IPS DF 6.9 (cell line): Measurements from ENCODE around the gene ZNF530.
A peak's percentile ranks its signal among the peaks of the same experiment; 100 is the strongest.

Experiments
- DNase-seq: peaks from one replicate; pipeline ENCODE4 v3.0.0-alpha.2; 2013; ENCODE audit warnings: low read depth, low spot score
- H3K27ac ChIP-seq: one replicate; pipeline ENCODE4 v1.5.1; 2013; ENCODE audit warnings: low read length, control low read depth
- H3K27me3 ChIP-seq: 2 replicates; pipeline ENCODE4 v1.6.1; 2013; ENCODE audit warnings: mild to moderate bottlenecking, low read length; ENCODE audit not compliant: control insufficient read depth, insufficient read depth
- H3K36me3 ChIP-seq: 2 replicates; pipeline ENCODE4 v1.6.1; 2013; ENCODE audit warnings: low read length; ENCODE audit not compliant: control insufficient read depth, insufficient read depth
- H3K4me1 ChIP-seq: 2 replicates; pipeline ENCODE4 v1.6.1; 2013; ENCODE audit warnings: low read length; ENCODE audit not compliant: control insufficient read depth, insufficient read depth
- H3K4me3 ChIP-seq: 2 replicates; pipeline ENCODE4 v1.5.1; 2013; ENCODE audit warnings: mild to moderate bottlenecking, low read length
- H3K9me3 ChIP-seq: 2 replicates; pipeline ENCODE4 v1.6.1; 2013; ENCODE audit warnings: low read length, inconsistent platforms; ENCODE audit not compliant: control insufficient read depth, insufficient read depth
- WGBS: extraction: QIAGEN DNeasy Blood & Tissue Kit; methylation state at CpG from one replicate; pipeline ENCODE4 v1.1.7; 2013; ENCODE audit warnings: mixed read lengths, missing lambda C conversion rate; ENCODE audit not compliant: insufficient read length, insufficient coverage; 5-methylcytosine and 5-hydroxymethylcytosine counted together

The ZNF530 gene

DNA sequence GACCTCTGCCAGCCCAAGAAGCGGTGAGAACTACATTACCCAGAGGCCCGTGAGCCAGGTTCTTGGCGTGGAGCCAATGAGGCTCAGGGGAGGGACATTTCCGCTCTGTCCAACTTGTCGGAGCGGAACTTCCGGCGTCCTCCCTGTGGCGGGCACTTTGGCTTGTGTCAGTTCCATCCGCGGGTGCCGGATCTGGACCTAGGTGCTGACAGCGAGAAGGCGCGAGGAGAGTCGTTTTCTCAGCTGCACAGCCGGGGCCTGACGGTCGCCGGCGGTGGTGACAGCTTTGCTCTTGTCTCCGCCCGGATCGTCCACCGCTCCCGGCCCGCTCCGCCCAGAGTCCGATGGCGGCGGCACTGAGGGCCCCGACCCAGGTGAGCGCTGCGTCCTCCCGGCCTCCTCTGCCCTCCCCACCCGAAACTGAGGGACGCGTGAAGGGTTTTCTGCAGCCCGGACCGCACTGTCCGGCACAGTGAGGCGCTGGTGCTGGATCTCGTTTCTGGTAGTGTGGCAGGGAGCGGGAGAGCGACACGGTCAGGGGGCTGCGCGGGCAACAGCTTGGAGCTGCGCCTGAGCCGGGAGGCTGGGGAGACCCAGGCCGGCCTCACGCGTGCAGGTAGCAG is at the start of gene ZNF530:
TSS of gene ZNF530 (plus strand) at position 125 of the 623 bp plus-strand sequence. CDS start 4,461 bp downstream, outside the sequence.
- WGBS = no CpG with 5 or more reads among the region's 53 CpGs
- DNase-seq = peak; percentile 80
- peak within 1 kb of the TSS; percentile 91 for H3K4me3 ChIP-seq
- no peaks in the 10 kb centered on the region; the same call in 1 of the 2 replicates for H3K36me3 ChIP-seq
- H3K4me1 ChIP-seq = peaks cover 4% of the 10 kb centered on the region; the same call in 1 of the 2 replicates
- no peaks in the 10 kb centered on the region for H3K27me3 ChIP-seq
- no peak within 1 kb of the TSS for H3K27ac ChIP-seq
- H3K9me3 ChIP-seq = no peaks in the 10 kb centered on the region

GRCh38 chr19:57552432-57552831 is 47.3 kb upstream of the ZNF530 start:
- no CpG with 5 or more reads among the region's 2 CpGs for WGBS
- Histone ChIP-seq H3K9me3 (no peaks in the 10 kb centered on the region), H3K27me3 (no peaks in the 10 kb centered on the region), H3K4me1 (no peaks in the 10 kb centered on the region), H3K36me3 (peaks cover 25% of the 10 kb centered on the region), H3K4me3 (no peak overlapping the region), H3K27ac (no peak overlapping the region)
- DNase-seq = no peak

GRCh38 chr19:57557659-57558058 is 42.0 kb upstream of the ZNF530 start:
- Histone ChIP-seq H3K9me3 (no peaks in the 10 kb centered on the region), H3K36me3 (peaks cover 7% of the 10 kb centered on the region; the same call in 1 of the 2 replicates), H3K27me3 (no peaks in the 10 kb centered on the region), H3K4me3 (no peak overlapping the region), H3K27ac (no peak overlapping the region), H3K4me1 (no peaks in the 10 kb centered on the region)
- DNase-seq = no peak
- WGBS = no CpG with 5 or more reads among the region's 5 CpGs

DNA sequence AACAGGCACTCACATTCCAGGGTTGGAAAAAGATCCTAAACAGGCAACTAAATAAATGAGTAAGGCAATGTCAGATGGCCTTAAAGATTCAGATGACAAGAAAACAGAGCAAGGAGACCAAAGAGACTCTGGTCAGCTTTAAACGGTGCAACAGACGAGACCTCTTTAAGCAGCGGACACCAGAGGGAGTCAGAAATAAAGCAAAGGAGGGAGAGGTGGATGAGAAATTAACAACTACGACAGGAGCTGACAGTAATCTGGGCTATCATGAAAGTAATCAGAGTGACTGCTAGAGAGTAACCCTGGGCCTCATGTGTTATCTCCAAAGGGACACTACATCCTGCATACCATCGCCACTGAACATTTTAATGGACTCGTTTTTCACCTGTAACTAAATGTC is 41.2 kb upstream of the ZNF530 start:
- peaks cover 7% of the 10 kb centered on the region; the same call in 1 of the 2 replicates for H3K36me3 ChIP-seq
- H3K27ac ChIP-seq = no peak overlapping the region
- DNase-seq = no peak
- H3K27me3 ChIP-seq = no peaks in the 10 kb centered on the region
- H3K4me1 ChIP-seq = no peaks in the 10 kb centered on the region
- no peaks in the 10 kb centered on the region; the same call in 1 of the 2 replicates for H3K9me3 ChIP-seq
- H3K4me3 ChIP-seq = peak overlapping the region; percentile 73; the same call in 1 of the 2 replicates
- WGBS = no CpG with 5 or more reads among the region's 6 CpGs

- peaks cover 7% of the 10 kb centered on the region; the same call in 1 of the 2 replicates for H3K36me3 ChIP-seq
- WGBS = no CpG with 5 or more reads among the region's 22 CpGs
- no peaks in the 10 kb centered on the region for H3K27me3 ChIP-seq
- peaks cover 2% of the 10 kb centered on the region; the same call in 1 of the 2 replicates for H3K9me3 ChIP-seq
- DNase-seq = no peak
- H3K27ac ChIP-seq = no peak overlapping the region
- H3K4me1 ChIP-seq = no peaks in the 10 kb centered on the region
- peak overlapping the region; percentile 73 for H3K4me3 ChIP-seq
Measured at GRCh38 chr19:57559008-57559403, 40.7 kb upstream of the ZNF530 start.

GRCh38 chr19:57559404-57560025 is 40.2 kb upstream of the ZNF530 start, which contains the start of gene ZNF550:
Gene ZNF550, minus strand, starts transcription at chr19:57559863. Its CDS starts 181 bp downstream, at chr19:57559682.
- H3K27me3 ChIP-seq = no peaks in the 10 kb centered on the region
- H3K4me3 ChIP-seq = peak within 1 kb of the TSS; percentile 73
- peak; percentile 31 for DNase-seq
- WGBS = no CpG with 5 or more reads among the region's 56 CpGs
- no peak within 1 kb of the TSS for H3K27ac ChIP-seq
- peaks cover 2% of the 10 kb centered on the region; the same call in 1 of the 2 replicates for H3K9me3 ChIP-seq
- H3K36me3 ChIP-seq = peaks cover 7% of the 10 kb centered on the region; the same call in 1 of the 2 replicates
- no peaks in the 10 kb centered on the region for H3K4me1 ChIP-seq

DNA sequence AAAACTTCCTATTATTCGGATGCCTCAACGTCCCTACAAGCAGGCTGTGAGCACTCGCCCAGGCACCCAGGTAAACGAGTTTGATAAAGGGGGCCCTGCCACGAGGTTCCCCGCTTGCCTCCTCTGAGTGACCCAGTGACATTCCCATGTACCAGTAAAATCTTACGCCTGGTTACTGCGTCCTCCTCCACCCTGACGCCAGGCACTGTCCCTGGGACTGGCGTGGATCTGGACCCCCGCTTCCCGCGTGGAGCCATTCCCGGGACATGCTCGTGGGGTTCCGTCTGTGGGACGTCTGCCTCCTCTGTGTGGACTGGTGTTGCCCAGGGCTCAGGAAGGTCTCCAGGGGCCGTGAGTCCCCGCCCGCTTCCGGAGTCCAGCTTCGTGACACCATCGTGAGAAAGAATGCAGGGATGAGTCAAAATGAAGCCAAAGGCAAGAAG is 39.6 kb upstream of the ZNF530 start:
- no peaks in the 10 kb centered on the region for H3K27me3 ChIP-seq
- H3K27ac ChIP-seq = no peak overlapping the region
- peaks cover 2% of the 10 kb centered on the region; the same call in 1 of the 2 replicates for H3K9me3 ChIP-seq
- no peaks in the 10 kb centered on the region for H3K4me1 ChIP-seq
- peaks cover 7% of the 10 kb centered on the region; the same call in 1 of the 2 replicates for H3K36me3 ChIP-seq
- no peak for DNase-seq
- WGBS = no CpG with 5 or more reads among the region's 23 CpGs
- H3K4me3 ChIP-seq = no peak overlapping the region; the same call in 1 of the 2 replicates

DNA sequence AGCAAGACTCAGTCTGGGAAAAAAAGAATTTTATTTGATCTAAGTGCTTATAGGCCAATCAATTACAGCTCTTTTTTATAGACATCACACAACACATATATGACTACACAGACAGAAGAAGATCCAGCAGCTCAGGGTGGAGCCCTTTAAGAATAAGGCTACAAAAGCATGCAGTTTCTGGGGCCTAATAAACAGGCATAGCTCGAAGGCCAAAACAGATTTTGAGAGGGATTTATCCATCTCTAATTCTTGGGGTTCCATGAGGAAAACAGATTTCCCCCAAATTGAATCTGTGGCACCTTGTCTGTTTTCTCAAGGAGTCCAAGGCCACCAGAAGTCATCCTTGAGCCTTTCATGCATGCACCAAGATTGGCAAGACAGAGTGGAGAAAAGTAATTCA is 36.1 kb upstream of the ZNF530 start:
- Histone ChIP-seq H3K4me1 (no peaks in the 10 kb centered on the region), H3K36me3 (no peaks in the 10 kb centered on the region), H3K9me3 (peaks cover 14% of the 10 kb centered on the region), H3K27ac (no peak overlapping the region), H3K4me3 (no peak overlapping the region), H3K27me3 (no peaks in the 10 kb centered on the region)
- no peak for DNase-seq
- WGBS = no CpG with 5 or more reads among the region's 1 CpG

GRCh38 chr19:57566396-57567265 is 33.1 kb upstream of the ZNF530 start:
- Histone ChIP-seq H3K27ac (no peak overlapping the region), H3K4me3 (no peak overlapping the region), H3K36me3 (peaks cover under 1% of the 10 kb centered on the region; the same call in 1 of the 2 replicates), H3K9me3 (peaks cover 20% of the 10 kb centered on the region), H3K27me3 (no peaks in the 10 kb centered on the region), H3K4me1 (no peaks in the 10 kb centered on the region)
- DNase-seq = no peak
- no CpG with 5 or more reads among the region's 7 CpGs for WGBS

DNA sequence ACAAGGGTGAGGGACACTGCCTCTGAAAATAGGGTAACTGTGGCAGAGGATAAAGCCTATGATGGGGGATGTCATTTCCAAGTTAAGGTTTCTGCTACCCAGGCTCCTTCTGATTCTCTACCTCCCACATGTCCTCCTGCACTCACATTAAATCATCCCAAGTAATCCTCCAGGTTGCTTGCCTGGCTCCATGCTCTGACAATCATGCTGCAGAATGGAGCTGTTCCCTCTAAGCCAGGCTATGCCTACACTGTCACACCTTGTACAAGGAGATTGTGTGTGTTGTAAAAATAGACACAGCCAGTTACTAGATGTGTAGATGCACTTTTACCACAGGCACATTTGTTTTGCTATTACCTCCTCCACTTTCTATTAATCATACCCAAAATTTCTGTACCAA is 29.0 kb upstream of the ZNF530 start:
- no peak overlapping the region for H3K4me3 ChIP-seq
- no peak overlapping the region for H3K27ac ChIP-seq
- peaks cover 38% of the 10 kb centered on the region for H3K36me3 ChIP-seq
- H3K4me1 ChIP-seq = no peaks in the 10 kb centered on the region
- peaks cover 34% of the 10 kb centered on the region for H3K9me3 ChIP-seq
- DNase-seq = no peak
- H3K27me3 ChIP-seq = no peaks in the 10 kb centered on the region
